ENCODE results near the gene TYMS. TPM values are rescaled to one million over a fixed set of nuclear protein-coding genes. Genes with fewer than 3 reads are reported as not detected.
A peak's percentile ranks its signal among the peaks of the same experiment; 100 is the strongest.

Gene TYMS
- not detected for total RNA-seq

- no peak for DNase-seq
These were observed at the start of gene TYMS for GRCh38 chr18:657311-658000. TSS of gene TYMS (plus strand) at chr18:657653. CDS start at chr18:657743, 90 bp downstream.

DNA sequence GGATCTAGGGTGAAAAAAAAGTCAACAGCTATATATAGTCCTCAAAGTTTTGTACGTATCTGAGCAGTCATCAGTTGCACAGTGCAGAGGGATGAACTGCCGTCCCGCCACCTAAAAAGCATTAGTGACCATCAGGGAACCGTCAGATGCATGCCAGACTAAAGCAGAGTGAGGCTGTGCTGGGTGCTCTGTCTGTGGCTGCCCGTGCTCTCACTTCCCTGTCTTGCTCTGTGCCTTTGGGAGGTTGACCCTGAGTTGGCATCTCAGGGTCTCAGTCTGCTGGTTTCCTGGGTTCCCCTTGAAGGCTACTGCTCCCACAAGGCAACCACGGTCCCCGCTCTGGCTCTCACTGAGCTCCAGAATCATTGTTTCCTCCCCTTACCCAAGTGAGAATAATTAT lies 49.5 kb upstream of the TYMS start:
- no peak for DNase-seq

DNA sequence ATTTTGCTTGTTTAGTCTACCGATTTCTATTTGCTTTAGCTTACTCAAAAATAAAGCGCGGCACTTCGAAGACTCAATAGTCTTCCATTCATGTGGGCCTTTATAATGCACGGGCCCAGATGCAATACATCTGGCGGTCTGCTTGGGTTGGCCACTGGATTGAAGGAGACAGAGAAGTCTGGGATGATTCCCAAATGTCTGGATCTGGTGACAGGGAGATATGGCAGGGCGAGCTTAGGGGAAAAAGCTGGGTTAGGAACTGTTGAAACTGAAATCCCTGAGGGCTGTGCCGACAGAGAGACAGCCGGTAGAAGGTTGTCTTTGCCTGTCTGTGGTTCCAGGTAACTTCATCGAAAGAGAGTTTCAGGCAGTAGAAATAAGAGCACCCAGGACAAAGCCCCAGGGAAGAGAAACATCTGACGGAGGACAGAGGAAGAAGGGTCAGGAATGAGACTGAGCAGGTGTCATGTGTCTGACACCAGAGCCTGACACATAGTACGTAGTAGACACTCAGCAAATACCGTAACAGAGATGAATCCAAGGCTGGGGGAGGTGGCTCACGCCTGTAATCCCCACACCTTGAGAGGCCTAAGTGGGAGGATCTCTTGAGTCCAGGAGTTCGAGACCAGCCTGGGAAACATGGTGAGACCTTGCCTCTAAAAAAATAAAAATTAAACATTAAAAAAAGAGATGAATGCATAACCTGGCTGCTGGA lies 47.1 kb upstream of the TYMS start:
- DNase-seq = no peak

DNA sequence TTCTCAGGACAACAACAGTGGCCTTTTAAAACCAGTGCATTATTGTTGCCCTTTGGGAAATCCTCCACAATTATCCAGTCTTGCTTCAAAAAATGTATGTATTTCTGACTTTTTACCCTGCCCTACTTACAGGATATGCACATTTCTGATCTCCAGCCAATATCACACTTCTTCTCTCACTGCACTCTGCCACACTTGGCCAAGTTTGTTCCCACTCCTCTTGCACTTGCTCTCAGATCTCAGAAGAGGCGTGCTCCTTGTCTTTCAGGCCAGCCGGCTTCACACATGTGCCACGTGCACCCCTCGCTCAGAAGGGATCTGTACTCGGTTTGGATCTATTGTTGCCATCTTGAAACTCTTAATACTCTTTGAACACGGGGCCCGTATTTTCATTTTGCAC lies 45.3 kb upstream of the TYMS start:
- DNase-seq = no peak

DNA sequence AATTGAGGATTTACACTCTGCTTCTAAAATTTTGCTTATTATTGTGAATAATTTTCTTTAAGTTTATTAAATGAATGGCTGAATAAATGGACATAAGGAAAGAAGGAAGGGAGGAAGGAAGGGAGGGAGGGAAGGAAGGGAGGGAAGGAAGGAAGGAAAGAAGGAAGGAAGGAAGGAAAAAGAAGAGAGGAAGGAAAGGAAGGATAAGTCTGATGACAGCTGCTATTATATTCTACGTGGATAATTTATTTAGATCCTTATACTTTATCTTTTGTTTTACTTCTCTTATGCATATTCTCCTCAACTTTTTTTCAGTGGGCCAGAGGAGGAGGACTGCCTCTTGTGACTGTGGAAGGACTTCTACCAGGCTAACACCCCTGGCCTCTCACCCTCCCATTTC lies 43.3 kb upstream of the TYMS start:
- no peak for DNase-seq

GRCh38 chr18:615092-615521 lies 42.3 kb upstream of the TYMS start:
- no peak for DNase-seq

- no peak for DNase-seq
These were observed 41.7 kb upstream of the TYMS start for GRCh38 chr18:615773-616172.

DNA sequence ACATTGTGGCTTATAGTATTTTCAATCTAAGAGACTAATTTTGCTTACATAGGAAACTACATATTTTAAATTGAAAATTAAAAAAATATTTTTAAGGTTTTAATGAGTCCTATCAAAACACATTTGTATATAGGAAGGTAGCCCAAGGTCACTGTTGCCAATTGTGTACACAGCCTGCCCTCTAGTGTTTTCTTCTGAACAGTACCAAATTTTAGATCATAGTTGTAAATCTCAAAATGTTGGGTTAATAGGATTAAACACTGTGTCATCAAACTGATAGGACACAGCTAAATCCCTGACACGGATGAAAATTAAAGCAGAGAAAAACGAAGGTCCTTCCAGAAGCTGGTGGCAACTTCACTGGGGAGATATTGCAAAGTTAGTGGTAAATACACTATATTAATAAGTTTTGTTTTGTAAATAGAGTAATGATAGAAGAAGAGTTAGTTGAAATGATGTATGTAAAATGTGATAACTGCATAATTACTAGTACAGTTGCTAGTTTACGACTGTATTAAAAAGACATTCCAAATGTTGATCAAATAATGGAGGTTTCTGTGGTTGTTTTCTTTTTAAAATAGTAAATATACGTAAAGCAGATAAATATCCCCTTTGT lies 41.0 kb upstream of the TYMS start:
- no peak for DNase-seq

- no peak for DNase-seq
These were observed 39.4 kb upstream of the TYMS start for GRCh38 chr18:617970-618504.

DNA sequence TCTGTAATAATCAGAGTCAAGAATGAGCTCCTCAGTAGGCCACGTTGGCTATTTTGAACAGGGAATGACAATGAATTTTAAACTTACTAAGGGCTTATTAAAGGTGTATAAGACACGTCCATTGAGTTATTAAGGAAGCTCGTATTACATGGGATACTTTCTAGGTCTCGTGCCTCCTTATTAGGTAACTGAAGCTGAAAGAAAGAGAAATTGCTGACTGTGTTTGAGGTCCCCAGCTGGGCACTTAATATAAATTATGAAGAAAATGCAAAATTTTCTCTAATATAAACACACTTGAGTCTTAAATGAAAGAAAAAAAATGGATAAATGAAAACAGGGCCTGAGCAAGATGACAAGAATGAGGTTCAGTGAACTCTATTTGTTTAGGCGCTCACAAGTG lies 38.8 kb upstream of the TYMS start:
- no peak for DNase-seq

DNA sequence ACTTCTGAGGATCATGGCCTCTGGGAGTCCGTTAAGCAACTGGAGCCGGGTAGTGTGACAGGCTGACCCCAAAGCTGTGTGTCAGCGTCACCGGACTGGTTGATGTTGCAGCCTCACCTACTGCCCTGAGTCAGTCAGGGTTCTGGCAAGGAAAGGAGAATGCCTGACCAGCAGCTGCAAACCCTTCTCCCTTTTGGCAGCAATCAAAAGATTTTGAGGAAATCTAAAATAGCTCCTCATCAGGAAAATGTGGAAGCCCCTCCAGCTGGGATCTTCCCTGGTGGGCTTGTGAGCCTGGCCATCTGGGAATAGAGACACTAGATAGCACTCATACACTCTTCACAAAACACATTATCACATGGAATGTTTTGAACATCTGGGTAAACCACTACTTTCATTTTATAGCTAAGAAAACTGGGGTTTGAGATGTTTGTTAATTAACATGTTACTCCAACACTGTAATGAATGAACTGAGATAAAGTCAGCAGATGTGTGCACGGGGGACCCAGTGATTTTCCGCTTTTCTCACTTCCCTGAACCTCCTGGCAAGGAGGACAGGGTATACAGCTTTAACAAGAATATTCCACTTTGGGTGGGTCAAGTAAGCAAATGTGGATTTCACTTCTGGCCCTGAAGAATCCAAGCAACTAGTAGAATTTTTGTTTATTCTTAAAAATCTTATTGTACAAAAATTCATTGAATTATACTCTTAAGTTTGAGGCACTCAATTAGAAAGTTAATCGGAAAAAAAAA lies 36.0 kb upstream of the TYMS start:
- DNase-seq = no peak

- no peak for DNase-seq
These were observed 35.2 kb upstream of the TYMS start for GRCh38 chr18:622289-622688.

DNA sequence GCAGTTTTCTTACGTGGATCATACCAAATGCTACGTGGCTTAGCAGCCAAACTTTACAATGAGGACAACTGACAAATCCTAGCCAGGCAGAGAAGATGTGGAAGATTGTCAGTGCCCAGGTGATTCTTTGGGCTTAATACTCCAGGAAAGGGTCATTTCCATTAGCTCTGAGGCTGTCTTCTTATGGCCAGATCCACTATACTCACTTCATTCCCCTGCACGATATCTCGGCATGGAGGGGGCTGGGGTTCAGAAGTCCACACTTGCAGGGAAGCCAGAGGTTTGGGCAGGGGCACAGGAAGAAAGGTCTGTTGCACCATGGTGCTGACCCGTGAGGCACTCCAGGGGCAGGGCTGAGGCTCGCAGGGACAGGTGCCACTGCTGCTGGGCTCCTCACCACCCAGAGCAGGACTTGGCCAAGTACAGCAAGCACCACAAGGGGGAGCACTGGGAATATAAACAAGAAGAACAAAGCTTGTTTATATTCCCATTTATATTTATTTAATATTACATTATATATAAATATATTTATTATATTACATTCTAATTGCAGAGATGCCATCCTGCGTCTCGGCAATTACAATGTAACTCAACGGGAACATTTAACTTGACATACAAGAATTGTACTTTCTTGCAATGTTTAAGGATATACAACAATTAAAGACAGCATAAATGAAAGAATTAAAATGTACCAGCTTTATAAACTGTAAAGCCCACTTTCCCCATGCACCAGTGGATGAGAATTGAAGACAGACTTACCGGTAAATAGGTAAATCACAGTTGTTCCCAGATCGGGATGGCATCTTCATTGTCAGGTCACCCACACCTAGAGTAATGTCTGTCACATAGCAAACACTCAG lies 33.5 kb upstream of the TYMS start:
- peak; percentile 40 for DNase-seq

- no peak for DNase-seq
These were observed 30.2 kb upstream of the TYMS start for GRCh38 chr18:627231-627630.

GRCh38 chr18:629269-630150 lies 27.9 kb upstream of the TYMS start:
- DNase-seq = no peak

DNA sequence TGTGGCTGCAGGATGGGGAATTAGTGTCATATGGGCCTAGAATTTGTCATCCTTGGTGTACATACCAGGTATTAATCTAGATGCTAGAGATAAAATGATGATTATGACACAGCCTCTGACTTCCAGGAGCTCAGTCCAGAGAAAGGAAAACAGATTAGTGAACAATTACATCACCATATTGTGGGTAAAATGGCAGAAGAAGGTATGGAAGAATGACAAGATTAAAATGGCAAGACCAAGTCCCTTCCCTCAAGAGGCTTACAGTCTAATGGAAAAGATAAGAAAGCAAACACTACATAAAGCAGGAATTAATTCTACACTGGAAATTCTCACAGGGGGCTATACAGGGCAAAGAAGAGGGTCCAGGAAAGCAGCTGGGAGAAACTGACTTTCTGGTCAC lies 25.9 kb upstream of the TYMS start:
- no peak for DNase-seq

- DNase-seq = no peak
These were observed 22.9 kb upstream of the TYMS start for GRCh38 chr18:634551-635045.

DNA sequence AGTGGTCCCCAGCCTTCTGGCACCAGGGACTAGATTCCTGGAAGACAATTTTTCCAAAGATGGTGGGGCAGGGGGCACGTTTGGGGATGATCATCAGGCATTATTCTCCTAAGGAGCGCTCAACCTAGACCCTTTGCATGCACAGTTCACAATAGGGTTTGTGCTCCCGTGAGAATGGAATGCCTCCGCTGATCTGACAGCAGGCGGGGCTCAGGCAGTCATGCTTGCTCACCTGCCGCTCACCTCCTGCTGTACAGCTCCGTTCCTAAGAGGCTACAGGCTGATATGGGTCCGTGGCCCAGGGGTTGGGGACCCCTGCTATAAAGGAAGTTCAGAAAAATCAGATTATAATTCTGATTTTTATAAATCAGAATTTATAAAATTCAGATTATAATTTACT lies 22.3 kb upstream of the TYMS start:
- DNase-seq = no peak

- no peak for DNase-seq
These were observed 16.2 kb upstream of the TYMS start for GRCh38 chr18:641224-641623.

DNA sequence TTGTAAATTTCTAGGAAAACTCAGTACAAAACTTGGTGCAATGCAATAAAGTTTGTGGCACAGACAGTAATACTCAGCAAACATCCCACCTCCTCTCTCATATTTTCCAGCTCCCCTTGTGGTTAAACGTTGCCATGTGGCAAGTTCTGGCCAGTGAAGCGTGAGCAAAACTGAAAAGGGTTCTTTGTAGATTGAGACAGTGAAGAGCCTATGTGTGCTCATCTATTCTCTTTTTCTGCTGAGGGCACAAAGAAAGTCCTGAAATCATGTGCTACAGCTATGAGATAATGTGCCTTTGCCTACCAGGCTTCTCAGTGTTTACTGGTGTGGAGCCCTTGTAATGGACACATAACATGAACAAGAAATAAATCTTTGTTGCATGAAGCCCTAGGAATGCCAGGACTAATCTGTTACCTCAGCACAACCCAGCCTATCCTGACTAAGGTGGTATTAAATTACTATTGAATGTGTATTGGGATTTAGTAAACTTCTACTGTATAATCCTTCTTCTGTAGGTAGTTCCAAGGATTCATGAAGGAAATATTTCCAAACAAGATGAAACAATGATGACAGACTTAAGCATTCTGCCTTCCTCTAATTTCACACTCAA lies 13.0 kb upstream of the TYMS start:
- DNase-seq = no peak

Measured in effector CD4-positive, alpha-beta T cell (primary cell).